B cell (primary cell): ENCODE data around the gene KRT20. TPM values are rescaled to one million over a fixed set of nuclear protein-coding genes. Genes with fewer than 3 reads are reported as not detected.

Experiments
- ATAC-seq: fragments of 200-7000 bp; cut with Tn5 transposase; one replicate; pipeline ENCODE4 v1.10.0; 2021; ENCODE audit warnings: low read depth, mild to moderate bottlenecking, moderate number of reproducible peaks, moderate library complexity
- CTCF ChIA-PET: fragments of 350-600 bp; sonication (Branson Sonifier 250); formaldehyde crosslinking; loops from one replicate; lab custom pipeline; 2021; ENCODE audit warnings: antibody characterized with exemption, inconsistent platforms; lab: Charles Lee
- POLR2A ChIA-PET: fragments of 350-600 bp; sonication (Branson Sonifier 250); formaldehyde crosslinking; loops from one replicate; lab custom pipeline; 2021; ENCODE audit warnings: antibody characterized with exemption; lab: Charles Lee
- DNase-seq: peaks from one replicate; pipeline ENCODE4 v3.0.0; 2013
- H2AFZ ChIP-seq: 2 replicates; pipeline ENCODE4 v1.6.1; 2012; ENCODE audit warnings: mild to moderate bottlenecking, low read depth, low read length; ENCODE audit not compliant: insufficient read depth, poor library complexity, severe bottlenecking
- H3K27ac ChIP-seq, 2 donors: 1 replicate in 1 of 2; 2 replicates in 1 of 2; pipeline ENCODE4 v1.5.1; 2012 to 2013; ENCODE audit warnings: low read length in 2 of 2, mild to moderate bottlenecking in 2 of 2, moderate library complexity in 1 of 2
- H3K27me3 ChIP-seq, 4 experiments: fragments of 200-600 bp in 1 of 4; sonication (generic) in 1 of 4; replicated peaks in 1 of 4; 1 replicate in 2 of 4; 2 replicates in 2 of 4; pipeline versions ENCODE4 v1.6.1 to v1.7.0; 2013 to 2016; ENCODE audit warnings: low read length in 3 of 4, mild to moderate bottlenecking in 2 of 4, mixed read lengths in 1 of 4, moderate library complexity in 1 of 4; ENCODE audit not compliant: insufficient read depth in 4 of 4, control insufficient read depth in 3 of 4; ENCODE audit errors: control extremely low read depth in 1 of 4
- H3K36me3 ChIP-seq, 2 experiments: replicated peaks in 1 of 2; 1 replicate in 1 of 2; 2 replicates in 1 of 2; pipeline versions ENCODE4 v1.6.1 to v1.7.1; 2013; ENCODE audit warnings: low read length in 1 of 2; ENCODE audit not compliant: insufficient read depth in 2 of 2, control insufficient read depth in 1 of 2; ENCODE audit errors: control extremely low read depth in 1 of 2, extremely low read depth in 1 of 2
- H3K4me1 ChIP-seq, 2 donors: fragments of 200-600 bp in 1 of 2; sonication (generic) in 1 of 2; 1 replicate in 1 of 2; 2 replicates in 1 of 2; pipeline versions ENCODE4 v1.5.1 to v1.6.1; 2013 to 2017; ENCODE audit warnings: low read length in 2 of 2; ENCODE audit not compliant: control insufficient read depth in 2 of 2, insufficient read depth in 2 of 2
- H3K4me2 ChIP-seq: replicated peaks from 2 replicates; pipeline ENCODE3; 2012; ENCODE audit warnings: mild to moderate bottlenecking, low read depth, low read length; ENCODE audit not compliant: poor library complexity, severe bottlenecking
- H3K4me3 ChIP-seq, 5 experiments: fragments of 200-600 bp in 1 of 5; sonication (generic) in 1 of 5; 1 replicate in 3 of 5; 2 replicates in 2 of 5; pipeline versions ENCODE4 v1.5.1 to v1.7.0; 2011 to 2016; ENCODE audit warnings: low read length in 4 of 5, mild to moderate bottlenecking in 4 of 5, low read depth in 2 of 5, control low read depth in 1 of 5, moderate library complexity in 1 of 5; ENCODE audit not compliant: insufficient read depth in 1 of 5; ENCODE audit errors: control extremely low read depth in 1 of 5, extremely low read depth in 1 of 5
- H3K79me2 ChIP-seq: fragments of 200-600 bp; sonication (generic); one replicate; pipeline ENCODE4 v1.6.0; 2016; ENCODE audit warnings: low read length; ENCODE audit not compliant: control insufficient read depth, insufficient read depth
- H3K9ac ChIP-seq: fragments of 200-600 bp; sonication (generic); 2 replicates; pipeline ENCODE4 v1.6.1; 2017; ENCODE audit warnings: mild to moderate bottlenecking, low read length, moderate library complexity
- H3K9me3 ChIP-seq, 3 donors: one replicate each; pipeline versions ENCODE4 v1.6.1 to v1.7.1; 2013; ENCODE audit warnings: low read length in 2 of 3; ENCODE audit not compliant: control insufficient read depth in 2 of 3, insufficient read depth in 1 of 3; ENCODE audit errors: control extremely low read depth in 1 of 3
- H4K20me1 ChIP-seq: 2 replicates; pipeline ENCODE4 v1.6.0; 2012; ENCODE audit warnings: mild to moderate bottlenecking, low read length; ENCODE audit not compliant: insufficient read depth, control insufficient read depth, poor library complexity, severe bottlenecking
- H3K27ac Mint-ChIP-seq: one replicate; pipeline ENCODE4 v1.8.0; 2021; ENCODE audit warnings: mixed read lengths
- H3K27me3 Mint-ChIP-seq: one replicate; pipeline ENCODE4 v1.8.0; 2021; ENCODE audit warnings: mixed read lengths
- H3K4me1 Mint-ChIP-seq: one replicate; pipeline ENCODE4 v1.8.0; 2021; ENCODE audit warnings: mixed read lengths
- H3K4me3 Mint-ChIP-seq: one replicate; pipeline ENCODE4 v1.8.0; 2021; ENCODE audit warnings: mixed read lengths
- H3K9me3 Mint-ChIP-seq: one replicate; pipeline ENCODE4 v1.8.0; 2022; ENCODE audit warnings: mixed read lengths; ENCODE audit not compliant: insufficient read depth
- EZH2 ChIP-seq: IDR thresholded peaks from 2 replicates; pipeline ENCODE4 v1.6.1; 2012; ENCODE audit warnings: borderline replicate concordance, low read depth, mild to moderate bottlenecking, moderate library complexity, low read length; ENCODE audit not compliant: insufficient read depth, poor library complexity, severe bottlenecking
- WGBS: methylation state at CpG from one replicate; pipeline ENCODE4 v1.1.5; 2013; ENCODE audit warnings: missing lambda C conversion rate; ENCODE audit not compliant: insufficient coverage; 5-methylcytosine and 5-hydroxymethylcytosine counted together
- intact Hi-C: fragments of 100-400 bp; cut with micrococcal nuclease; formaldehyde crosslinking; loops from one replicate; pipeline ENCODE4 v1.10.0; 2022
- polyA plus RNA-seq: library from polyadenylated mRNA; depleted of rRNA; stranded (reverse); fragments of >200 nt; gene quantifications from 2 replicates; pipeline ENCODE4 v1.2.3, GENCODE V29; 2012
- total RNA-seq, 2 donors: library from RNA; stranded (reverse); fragments of 120-200 nt in 1 of 2; gene quantifications; 1 replicate in 1 of 2; 2 replicates in 1 of 2; pipeline versions ENCODE4 v1.2.3 to v1.2.4, GENCODE V29; 2013 to 2022
- TF ChIP-seq, protein P1 (sequence below): fragments of 200-600 bp; IDR thresholded peaks from one replicate; pipeline ENCODE4 v1.8.0; 2022; ENCODE audit warnings: antibody characterized with exemption, mild to moderate bottlenecking

Gene KRT20
- total and polyA plus RNA-seq, 2 donors (not counting 1 experiment from before 2014, with no cell fraction given): not detected

DNA sequence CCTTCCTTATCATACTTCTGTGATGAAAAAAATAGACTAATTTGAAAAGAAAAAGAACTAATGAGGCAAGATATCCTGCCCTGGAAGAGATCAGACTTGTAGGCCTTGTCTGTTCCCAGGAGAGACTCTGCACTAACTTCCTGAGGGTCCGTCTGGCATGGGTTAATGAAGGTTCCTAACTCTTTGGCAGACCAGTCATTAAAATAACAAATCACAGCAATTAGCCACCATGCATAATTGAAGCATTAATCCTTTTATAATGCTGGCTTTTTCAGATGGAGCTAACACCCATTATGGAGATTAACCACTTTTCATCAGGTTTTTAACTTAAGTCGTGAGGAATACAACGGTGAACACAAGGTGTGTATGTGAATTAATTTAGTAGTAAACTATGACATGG, 52.2 kb downstream of the KRT20 start:
- Mint-ChIP-seq H3K4me1 (no peaks in the 10 kb centered on the region), H3K27ac (no peak overlapping the region), H3K27me3 (peaks cover 6% of the 10 kb centered on the region), H3K9me3 (peaks cover 3% of the 10 kb centered on the region), H3K4me3 (no peak overlapping the region)
- CTCF ChIA-PET: no interaction called here
- no peak overlapping the region for H3K4me3 ChIP-seq
- H3K27me3 ChIP-seq: no peaks in the 10 kb centered on the region
- H3K9me3 ChIP-seq: no peaks in the 10 kb centered on the region
- no peak overlapping the region for H3K9ac ChIP-seq
- no peaks in the 10 kb centered on the region for H4K20me1 ChIP-seq
- no peak overlapping the region for H3K27ac ChIP-seq
- no peak for TF ChIP-seq EZH2
- TF ChIP-seq, protein P1, sequence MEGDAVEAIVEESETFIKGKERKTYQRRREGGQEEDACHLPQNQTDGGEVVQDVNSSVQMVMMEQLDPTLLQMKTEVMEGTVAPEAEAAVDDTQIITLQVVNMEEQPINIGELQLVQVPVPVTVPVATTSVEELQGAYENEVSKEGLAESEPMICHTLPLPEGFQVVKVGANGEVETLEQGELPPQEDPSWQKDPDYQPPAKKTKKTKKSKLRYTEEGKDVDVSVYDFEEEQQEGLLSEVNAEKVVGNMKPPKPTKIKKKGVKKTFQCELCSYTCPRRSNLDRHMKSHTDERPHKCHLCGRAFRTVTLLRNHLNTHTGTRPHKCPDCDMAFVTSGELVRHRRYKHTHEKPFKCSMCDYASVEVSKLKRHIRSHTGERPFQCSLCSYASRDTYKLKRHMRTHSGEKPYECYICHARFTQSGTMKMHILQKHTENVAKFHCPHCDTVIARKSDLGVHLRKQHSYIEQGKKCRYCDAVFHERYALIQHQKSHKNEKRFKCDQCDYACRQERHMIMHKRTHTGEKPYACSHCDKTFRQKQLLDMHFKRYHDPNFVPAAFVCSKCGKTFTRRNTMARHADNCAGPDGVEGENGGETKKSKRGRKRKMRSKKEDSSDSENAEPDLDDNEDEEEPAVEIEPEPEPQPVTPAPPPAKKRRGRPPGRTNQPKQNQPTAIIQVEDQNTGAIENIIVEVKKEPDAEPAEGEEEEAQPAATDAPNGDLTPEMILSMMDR: no peak
- H2AFZ ChIP-seq: no peak overlapping the region
- peaks cover 0 to 1% of the 10 kb centered on the region in 2 experiments for H3K36me3 ChIP-seq
- no peak for DNase-seq
- intact Hi-C loops: no loop called here
- POLR2A ChIA-PET: no interaction called here
- 67% methylated on average over 1 of the region's 3 CpGs for WGBS
- no peak for ATAC-seq
- H3K4me2 ChIP-seq: no peak overlapping the region
- no peaks in the 10 kb centered on the region for H3K4me1 ChIP-seq
- H3K79me2 ChIP-seq: peaks cover 3% of the 10 kb centered on the region

DNA sequence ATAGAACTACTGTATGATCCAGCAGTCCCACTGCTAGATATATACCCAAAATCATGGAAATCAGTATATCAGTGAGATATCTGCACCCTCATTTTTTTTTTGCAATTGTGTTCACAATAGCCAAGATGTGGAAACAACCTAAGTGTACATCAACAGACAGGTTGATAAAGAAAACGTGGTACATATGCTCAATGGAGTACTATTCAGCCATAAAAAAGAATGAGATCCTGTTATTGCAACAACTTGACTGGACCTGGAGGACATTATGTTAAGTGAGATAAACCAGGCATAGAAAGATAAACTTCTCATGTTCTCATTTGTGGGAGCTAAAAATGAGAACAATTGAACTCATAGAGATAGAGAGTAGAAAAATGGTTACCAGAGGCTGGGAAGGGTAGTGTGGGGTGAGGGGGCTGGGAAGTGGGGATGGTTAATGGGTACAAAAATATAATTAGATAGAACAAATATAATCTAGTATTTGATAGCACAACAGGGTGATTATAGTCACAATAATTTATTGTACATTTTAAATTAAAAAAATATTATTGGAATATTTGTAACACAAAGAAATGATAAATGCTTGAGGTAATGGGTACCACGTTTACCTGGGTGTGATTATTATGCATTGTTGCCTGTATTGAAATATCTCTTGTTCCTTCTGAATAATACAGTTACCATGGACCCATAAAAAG, 54.8 kb downstream of the KRT20 start:
- peaks cover 26% of the 10 kb centered on the region for H3K27me3 Mint-ChIP-seq
- Histone ChIP-seq H3K9me3 (no peaks in the 10 kb centered on the region), H3K4me3 (no peak overlapping the region), H3K27ac (no peak overlapping the region), H3K9ac (no peak overlapping the region), H2AFZ (no peak overlapping the region), H3K36me3 (peaks cover 0 to 1% of the 10 kb centered on the region in 2 experiments), H4K20me1 (no peaks in the 10 kb centered on the region), H3K4me2 (no peak overlapping the region), H3K4me1 (no peaks in the 10 kb centered on the region), H3K79me2 (peaks cover 15% of the 10 kb centered on the region), H3K27me3 (peaks cover 0 to 3% (median 0%) of the 10 kb centered on the region in 4 experiments)
- no peaks in the 10 kb centered on the region for H3K4me1 Mint-ChIP-seq
- no peak overlapping the region for H3K4me3 Mint-ChIP-seq
- ChIA-PET POLR2A (no interaction called here), CTCF (no interaction called here)
- TF ChIP-seq, protein P1: no peak
- TF ChIP-seq EZH2: no peak
- ATAC-seq: no peak
- no peak overlapping the region for H3K27ac Mint-ChIP-seq
- intact Hi-C loops: no loop called here
- WGBS: no CpG with 5 or more reads among the region's 2 CpGs
- DNase-seq: no peak
- H3K9me3 Mint-ChIP-seq: peaks cover 3% of the 10 kb centered on the region
